Measurements from ENCODE around the gene IFITM5. TPM values are rescaled to one million over a fixed set of nuclear protein-coding genes. Genes with fewer than 3 reads are reported as not detected.

The IFITM5 gene
- total and polyA plus RNA-seq, 8 donors, result 0.18 to 0.91 (median 0.57) TPM; not detected in 4

DNA sequence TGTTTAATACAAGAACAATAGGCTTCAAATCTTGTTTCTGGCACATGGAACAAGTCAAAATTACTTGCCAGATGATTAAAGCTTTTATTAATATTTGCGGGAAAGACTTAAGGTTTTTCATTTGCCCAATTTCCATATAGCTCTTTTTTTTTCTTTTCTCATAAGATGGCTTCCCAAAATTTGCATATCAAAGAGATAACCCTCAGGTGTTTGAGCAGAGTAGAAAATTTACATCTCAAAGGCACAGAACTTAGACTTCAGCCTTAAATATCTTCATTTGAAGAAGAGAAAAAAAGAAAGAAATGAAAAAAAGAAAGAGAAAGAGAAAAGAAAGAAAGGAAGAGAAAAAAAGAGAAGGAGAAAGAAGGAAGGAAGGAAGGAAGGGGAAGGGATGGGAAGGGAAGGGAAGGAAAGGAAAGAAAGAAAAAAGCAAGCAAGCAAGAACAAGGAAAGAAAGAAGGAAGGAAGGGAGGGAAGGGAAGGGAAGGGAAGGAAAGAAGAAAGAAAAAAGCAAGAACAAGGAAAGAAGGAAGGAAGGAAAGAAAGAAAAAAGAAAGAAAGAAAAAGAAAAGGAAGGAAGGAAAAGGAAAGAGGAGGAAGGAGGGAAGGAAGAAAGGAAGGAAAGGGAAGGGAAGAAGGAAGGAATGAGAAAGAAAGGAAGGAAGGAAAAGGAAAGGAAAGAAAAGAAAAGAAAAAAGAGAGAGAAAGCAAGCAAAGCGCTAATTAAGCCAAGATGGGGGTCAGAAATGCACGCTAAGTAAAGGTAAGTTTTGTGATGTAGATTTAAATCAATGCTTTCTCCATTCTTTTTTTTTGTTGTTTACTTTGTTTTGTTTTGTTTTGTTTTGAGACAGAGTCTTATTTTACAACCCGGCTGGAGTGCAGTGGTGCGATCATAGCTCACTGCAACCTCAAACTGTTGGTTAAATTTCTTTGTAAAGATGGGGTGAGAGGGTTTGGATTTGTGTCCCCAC is 41.5 kb upstream of the IFITM5 start:
- Histone ChIP-seq H3K27ac (no peak overlapping the region), H3K4me1 (peaks cover 6 to 13% of the 10 kb centered on the region in 2 donors), H3K9me3 (no peaks in the 10 kb centered on the region), H3K4me3 (no peak overlapping the region), H3K36me3 (no peaks in the 10 kb centered on the region), H3K27me3 (no peaks in the 10 kb centered on the region)
- DNase-seq (no peak), ATAC-seq (no peak)
- intact Hi-C loops (cut with DNase I), result no loop called here
- TF ChIP-seq, protein P1, sequence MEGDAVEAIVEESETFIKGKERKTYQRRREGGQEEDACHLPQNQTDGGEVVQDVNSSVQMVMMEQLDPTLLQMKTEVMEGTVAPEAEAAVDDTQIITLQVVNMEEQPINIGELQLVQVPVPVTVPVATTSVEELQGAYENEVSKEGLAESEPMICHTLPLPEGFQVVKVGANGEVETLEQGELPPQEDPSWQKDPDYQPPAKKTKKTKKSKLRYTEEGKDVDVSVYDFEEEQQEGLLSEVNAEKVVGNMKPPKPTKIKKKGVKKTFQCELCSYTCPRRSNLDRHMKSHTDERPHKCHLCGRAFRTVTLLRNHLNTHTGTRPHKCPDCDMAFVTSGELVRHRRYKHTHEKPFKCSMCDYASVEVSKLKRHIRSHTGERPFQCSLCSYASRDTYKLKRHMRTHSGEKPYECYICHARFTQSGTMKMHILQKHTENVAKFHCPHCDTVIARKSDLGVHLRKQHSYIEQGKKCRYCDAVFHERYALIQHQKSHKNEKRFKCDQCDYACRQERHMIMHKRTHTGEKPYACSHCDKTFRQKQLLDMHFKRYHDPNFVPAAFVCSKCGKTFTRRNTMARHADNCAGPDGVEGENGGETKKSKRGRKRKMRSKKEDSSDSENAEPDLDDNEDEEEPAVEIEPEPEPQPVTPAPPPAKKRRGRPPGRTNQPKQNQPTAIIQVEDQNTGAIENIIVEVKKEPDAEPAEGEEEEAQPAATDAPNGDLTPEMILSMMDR (IDR thresholded peaks at IDR 0.05), result no peak

DNA sequence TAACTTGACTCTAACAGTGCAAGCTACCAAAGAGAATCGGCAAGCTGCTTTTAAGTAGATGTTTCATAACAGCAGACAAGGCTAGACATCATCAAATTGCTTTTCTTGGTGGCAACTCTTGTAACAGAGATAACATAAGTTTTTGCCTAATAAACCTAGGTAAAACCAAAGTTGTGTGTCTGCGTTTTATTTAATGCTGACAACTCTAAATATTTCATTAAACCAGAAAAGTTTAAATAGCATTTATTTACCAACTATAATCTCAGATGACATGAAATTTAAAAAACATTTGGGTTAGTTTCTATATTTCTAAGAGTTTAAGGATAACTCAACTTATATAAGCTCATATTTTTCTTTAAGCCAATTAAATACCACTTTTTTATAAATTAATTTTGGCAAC is 40.6 kb upstream of the IFITM5 start:
- ATAC-seq, result no peak
- intact Hi-C loops (cut with DNase I), result no loop called here

DNA sequence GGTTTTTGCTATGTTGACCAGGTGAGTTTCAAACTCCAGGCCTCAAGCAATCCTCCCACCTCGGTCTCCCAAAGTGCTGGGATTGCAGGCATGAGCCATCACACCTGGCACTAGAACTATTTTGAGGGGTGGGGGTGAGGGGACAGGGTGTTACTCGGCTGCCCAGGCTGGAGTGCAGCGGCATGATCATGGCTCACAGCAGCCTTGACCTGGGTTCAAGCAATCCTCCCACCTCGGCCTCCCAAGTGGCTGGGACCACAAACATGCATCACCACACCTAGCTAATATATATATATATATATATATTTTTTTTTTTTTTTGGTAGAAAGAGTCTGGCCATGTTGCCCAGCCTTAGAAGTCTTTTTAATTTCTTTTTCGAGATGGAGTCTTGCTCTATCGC is 38.4 kb upstream of the IFITM5 start:
- TF ChIP-seq, protein P1 (IDR thresholded peaks at IDR 0.05), result no peak
- no peaks in the 10 kb centered on the region for H3K9me3 ChIP-seq
- H3K36me3 ChIP-seq, result no peaks in the 10 kb centered on the region
- peaks cover 6 to 19% of the 10 kb centered on the region in 2 donors for H3K4me1 ChIP-seq
- intact Hi-C loops (cut with DNase I), result no loop called here
- ATAC-seq (no peak), DNase-seq (no peak)
- H3K4me3 ChIP-seq, result no peak overlapping the region
- H3K27me3 ChIP-seq, result no peaks in the 10 kb centered on the region
- H3K27ac ChIP-seq, result no peak overlapping the region

More for the DNA sequence above, 40.6 kb upstream of the IFITM5 start:
- no peak for DNase-seq
- H3K36me3 ChIP-seq, result no peaks in the 10 kb centered on the region
- no peak overlapping the region for H3K4me3 ChIP-seq
- no peaks in the 10 kb centered on the region for H3K9me3 ChIP-seq
- peaks cover 6 to 16% of the 10 kb centered on the region in 2 donors for H3K4me1 ChIP-seq
- no peaks in the 10 kb centered on the region for H3K27me3 ChIP-seq
- TF ChIP-seq, protein P1 (IDR thresholded peaks at IDR 0.05), result no peak
- H3K27ac ChIP-seq, result no peak overlapping the region

DNA sequence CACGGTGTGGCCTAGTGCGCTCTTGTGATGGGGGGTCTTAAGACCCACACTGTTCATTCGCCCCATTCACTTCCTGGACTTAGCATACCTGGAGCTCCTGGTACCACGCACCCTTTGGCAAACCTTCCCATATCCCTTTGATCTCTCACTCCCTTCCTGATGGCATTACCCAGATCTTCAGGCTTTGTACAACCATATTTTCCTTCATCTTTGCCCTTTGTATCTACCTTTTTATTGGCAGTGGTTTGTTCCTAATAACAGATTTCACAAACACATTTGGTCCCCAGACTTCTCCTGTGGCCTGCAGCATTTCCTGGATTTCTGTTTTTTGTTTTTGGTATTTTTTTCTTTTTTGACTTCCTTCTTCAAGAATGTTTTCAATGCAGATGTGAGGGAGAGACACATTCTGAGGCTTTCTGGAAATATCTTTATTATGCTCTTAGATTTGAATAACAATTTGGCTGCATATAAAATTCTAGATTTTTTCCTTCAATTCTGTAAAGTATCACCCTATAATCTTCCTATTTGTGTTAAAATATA is 37.4 kb upstream of the IFITM5 start:
- Histone ChIP-seq H3K27me3 (no peaks in the 10 kb centered on the region), H3K36me3 (no peaks in the 10 kb centered on the region), H3K27ac (peak overlapping the region in 1 of 2 donors; percentile 63), H3K4me3 (no peak overlapping the region), H3K4me1 (peaks cover 6 to 19% of the 10 kb centered on the region in 2 donors), H3K9me3 (no peaks in the 10 kb centered on the region)
- TF ChIP-seq, protein P1 (IDR thresholded peaks at IDR 0.05), result no peak
- DNase-seq (no peak), ATAC-seq (no peak)
- intact Hi-C loops (cut with DNase I), result no loop called here

Measured in left lung (tissue), 10 donors.